ENCODE results near the gene PI4KA.
A peak's percentile ranks its signal among the peaks of the same experiment; 100 is the strongest.
"Not testable (repeated sequence)": the region's sequence is repeated elsewhere in the genome, so short reads cannot be mapped to it uniquely, and the experiment has no call there.

Gene PI4KA

GRCh38 chr22:20720692-20721408 lies 137.8 kb downstream of the PI4KA start:
- DNase-seq, result no peak

DNA sequence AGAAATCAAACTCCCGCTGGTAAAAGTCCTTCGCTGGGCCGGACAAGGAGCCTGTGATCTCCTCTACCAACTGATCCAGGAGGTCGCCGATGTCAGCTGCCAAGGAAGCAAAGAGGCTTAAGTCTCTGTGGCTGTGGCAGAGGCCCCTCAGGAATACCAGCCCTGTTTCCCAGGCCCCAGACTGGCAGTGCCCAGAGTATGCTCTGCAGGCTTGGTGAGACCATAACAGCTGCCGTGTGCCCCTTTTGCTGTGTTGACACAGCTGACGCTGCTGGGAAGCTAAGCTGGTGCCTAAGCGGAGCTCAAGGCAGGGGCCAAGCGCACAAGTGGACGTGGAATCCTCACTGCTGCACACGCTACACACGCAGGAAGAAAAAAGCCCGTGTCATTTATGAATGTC lies 139.9 kb downstream of the PI4KA start:
- DNase-seq, result not testable (repeated sequence)

DNA sequence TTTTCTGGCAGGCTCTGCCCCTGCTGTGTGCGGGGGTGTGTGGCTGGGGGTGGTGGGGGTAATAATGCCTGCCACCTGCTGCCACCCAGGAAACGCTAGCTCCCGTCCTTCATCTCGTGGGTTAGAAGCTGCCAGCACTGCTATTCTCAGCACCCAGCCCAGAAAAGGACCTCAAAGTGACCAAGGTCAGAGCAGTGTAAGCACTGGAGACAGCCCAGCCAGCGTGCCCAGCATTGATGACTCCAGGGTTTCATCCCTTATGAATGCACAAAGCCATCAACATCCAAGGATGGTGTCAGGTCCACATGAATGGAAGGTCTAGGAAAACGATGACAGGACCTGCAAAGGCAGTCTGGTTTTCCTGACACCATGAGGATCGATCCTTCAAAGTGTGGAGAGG lies 140.6 kb downstream of the PI4KA start:
- not testable (repeated sequence) for DNase-seq

- not testable (repeated sequence) for DNase-seq
These were observed 141.3 kb downstream of the PI4KA start for GRCh38 chr22:20717213-20717866.

DNA sequence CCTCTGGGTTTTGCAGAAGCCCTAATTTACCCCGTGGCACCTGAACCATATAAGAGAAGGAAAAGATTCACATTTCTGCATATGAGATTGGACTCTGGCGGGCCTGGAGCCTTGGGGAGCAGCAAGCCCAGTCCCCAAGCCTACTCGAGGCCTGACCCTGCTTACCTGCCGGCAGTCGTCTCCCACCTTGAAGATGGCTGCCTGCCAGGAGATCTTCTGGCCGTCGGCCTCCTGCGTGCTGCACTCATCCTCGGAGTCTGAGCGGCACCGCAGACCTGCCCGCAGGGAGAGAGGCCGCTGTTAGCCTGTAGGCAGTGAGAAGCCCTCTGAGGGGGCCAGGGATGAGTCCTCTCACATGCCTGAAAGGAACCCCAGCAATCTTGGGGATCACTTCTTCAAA lies 145.5 kb downstream of the PI4KA start:
- not testable (repeated sequence) for DNase-seq

GRCh38 chr22:20709966-20710365 lies 148.6 kb downstream of the PI4KA start:
- DNase-seq, result not testable (repeated sequence)

DNA sequence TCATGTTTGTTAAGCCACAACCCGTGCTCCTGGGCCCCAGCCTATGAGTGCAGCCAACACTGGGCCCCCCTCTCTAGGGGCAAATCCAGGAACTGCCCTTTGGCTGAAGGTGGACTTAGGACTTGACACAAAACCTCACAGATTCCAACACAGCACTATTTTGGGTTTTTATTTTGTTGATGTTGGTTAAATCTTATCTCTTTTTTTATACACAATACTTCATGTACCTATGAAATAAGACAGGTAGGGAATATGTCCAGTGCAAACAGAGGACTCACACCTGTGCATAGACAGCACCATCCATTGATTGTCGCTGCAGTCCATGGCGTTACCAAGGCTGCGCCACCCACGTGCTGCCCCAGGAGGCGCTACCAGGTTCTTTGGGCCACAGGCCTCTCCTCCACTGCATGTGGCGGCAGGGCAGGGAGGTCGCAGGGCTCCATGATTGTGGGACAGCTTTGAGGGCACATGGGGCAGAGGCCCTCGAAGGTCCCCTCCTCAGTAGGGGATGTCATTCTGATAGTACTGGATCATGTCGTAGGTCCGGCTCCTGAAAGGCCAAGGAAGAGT lies 151.0 kb downstream of the PI4KA start:
- not testable (repeated sequence) for DNase-seq

GRCh38 chr22:20703816-20704609 lies 154.6 kb downstream of the PI4KA start:
- DNase-seq, result not testable (repeated sequence)

DNA sequence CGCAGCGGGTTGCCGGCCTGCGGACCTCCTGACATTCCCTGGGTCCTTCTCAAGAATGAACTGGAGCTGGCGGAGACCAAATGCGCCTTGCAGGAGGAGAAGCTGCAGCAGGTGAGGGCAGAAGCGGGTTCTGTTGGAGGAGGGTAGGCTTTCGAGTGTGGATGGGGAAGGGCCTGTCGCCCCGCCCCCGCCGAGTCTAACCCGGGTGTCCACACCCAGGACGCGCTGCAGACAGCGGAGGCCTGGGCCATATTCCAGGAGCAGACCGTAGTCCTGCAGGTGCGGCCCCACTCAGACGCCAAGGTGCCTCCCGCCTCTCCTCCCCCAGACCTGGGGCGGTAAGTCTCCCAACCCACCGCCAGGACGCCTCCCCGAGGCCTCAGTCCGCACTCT lies 155.2 kb downstream of the PI4KA start:
- DNase-seq, result not testable (repeated sequence)

GRCh38 chr22:20702546-20703413 lies 155.8 kb downstream of the PI4KA start:
- DNase-seq, result peak; percentile 97 to 99

DNA sequence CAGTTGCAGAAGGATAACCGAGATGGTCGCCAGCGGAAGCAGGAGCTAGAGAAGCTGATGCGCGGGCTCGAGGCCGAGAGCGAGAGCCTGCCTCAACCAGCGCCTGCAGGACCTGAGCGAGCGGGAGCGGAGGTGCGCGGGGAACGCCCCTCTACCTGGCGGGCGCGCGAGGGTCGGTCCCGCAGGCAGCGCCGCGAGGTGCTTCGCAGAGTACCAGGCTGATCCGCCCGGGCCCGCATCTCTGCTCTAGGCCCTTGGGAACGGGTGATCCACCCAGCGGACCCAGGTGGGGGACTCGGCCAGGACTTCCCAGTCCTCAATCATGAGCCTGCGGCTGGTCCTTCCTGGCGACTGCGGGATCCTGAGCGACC lies 156.5 kb downstream of the PI4KA start:
- not testable (repeated sequence) for DNase-seq

DNA sequence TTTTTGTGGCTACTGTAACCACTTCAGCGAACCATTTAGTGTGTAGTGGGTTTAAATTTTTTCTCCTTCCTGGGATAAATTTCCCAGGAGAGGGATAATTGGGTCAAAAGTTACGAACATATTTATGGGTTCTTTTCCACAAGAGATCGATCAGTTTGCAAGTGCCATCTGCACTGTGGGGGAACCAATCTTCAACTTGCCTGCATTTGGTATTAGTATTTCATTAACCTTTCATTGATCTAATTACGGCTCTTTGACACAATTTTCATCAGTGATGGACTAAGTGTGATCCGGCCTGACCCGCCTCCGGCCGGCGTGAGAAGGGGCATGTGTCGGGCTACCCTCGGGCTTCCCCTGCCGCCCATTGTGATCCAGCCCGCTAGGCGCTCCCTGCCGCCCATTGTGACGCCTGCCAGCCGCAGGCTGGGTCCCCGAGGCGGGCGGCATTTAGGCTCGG lies 156.9 kb downstream of the PI4KA start:
- DNase-seq, result not testable (repeated sequence)

- DNase-seq, result not testable (repeated sequence)
These were observed 158.3 kb downstream of the PI4KA start for GRCh38 chr22:20700347-20700746.

DNA sequence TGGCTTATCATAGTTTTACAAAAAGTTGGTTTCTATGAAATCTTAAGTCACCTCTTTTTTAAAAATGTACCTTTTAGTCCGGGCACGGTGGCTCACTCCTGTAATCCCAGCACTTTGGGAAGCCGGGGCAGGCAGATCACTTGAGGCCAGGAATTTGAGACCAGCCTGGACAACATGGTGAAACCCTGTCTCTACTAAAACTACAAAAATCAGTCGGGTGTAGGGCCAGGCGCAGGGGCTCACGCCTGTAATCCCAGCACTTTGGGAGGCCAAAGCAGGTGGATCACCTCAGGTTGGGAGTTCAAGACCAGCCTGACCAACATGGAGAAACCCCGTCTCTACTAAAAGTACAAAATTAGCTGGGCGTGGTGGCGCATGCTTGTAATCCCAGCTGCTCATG lies 158.8 kb downstream of the PI4KA start:
- not testable (repeated sequence) for DNase-seq

GRCh38 chr22:20697481-20698113 lies 161.0 kb downstream of the PI4KA start:
- peak; percentile 26 to 65 for DNase-seq

GRCh38 chr22:20696056-20696455 lies 162.6 kb downstream of the PI4KA start:
- not testable (repeated sequence) for DNase-seq

DNA sequence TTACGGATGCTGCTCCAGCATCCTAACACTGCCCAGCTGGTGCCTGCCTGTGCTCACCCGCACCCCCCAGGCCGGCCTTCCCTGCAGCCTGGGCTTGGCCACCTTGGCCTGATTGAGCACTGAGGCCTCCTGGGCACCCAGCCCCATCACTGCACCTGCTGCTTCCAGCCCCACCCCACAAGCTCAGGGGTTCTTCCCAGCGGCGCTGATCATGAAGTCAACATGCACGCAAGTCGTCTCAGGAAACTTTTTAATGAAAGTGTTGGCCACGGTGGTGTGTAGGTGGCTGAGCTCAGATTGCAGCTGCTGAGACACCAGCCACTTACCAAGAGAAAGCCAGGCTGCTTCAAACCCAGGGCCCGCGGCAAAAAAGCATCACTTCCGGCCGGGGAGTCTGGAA lies 163.4 kb downstream of the PI4KA start:
- not testable (repeated sequence) for DNase-seq

GRCh38 chr22:20694256-20694655 lies 164.4 kb downstream of the PI4KA start:
- not testable (repeated sequence) for DNase-seq

DNA sequence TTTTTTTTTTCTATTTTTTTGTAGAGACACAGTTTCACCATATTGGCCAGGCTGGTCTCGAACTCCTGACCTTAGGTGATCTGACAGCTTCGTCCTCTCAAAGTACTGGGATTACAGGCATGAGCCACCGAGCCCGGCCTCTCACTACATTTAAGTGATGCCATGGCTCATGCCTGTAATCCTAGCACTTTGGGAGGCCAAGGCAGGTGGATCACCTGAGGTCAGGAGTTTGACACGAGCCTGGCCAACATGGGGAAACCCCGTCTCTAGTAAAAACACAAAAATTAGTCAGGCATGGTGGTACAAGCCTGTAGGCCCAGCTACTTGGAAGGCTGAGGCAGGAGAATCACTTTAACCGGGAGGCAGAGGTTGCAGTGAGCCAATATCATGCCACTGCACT lies 165.7 kb downstream of the PI4KA start:
- DNase-seq, result not testable (repeated sequence)

- not testable (repeated sequence) for DNase-seq
These were observed 167.9 kb downstream of the PI4KA start for GRCh38 chr22:20690586-20691317.
